Epithelial cell of proximal tubule (primary cell): ENCODE results near the gene YY1AP1. TPM values are rescaled to one million over a fixed set of nuclear protein-coding genes. Genes with fewer than 3 reads are reported as not detected.
"Not testable (repeated sequence)": the region's sequence is repeated elsewhere in the genome, so short reads cannot be mapped to it uniquely, and the experiment has no call there.

Experiments used
- DNase-seq: peaks from one replicate; pipeline ENCODE4 v3.0.0-alpha.2; 2011; ENCODE audit warnings: low read depth
- H3K4me3 ChIP-seq: 2 replicates; pipeline ENCODE4 v1.5.1; 2011; ENCODE audit warnings: low read depth, mild to moderate bottlenecking, low read length
- CTCF ChIP-seq: conservative IDR thresholded peaks from 2 replicates; pipeline ENCODE4 v1.5.1; 2012; ENCODE audit warnings: low read depth, mild to moderate bottlenecking, low read length
- total RNA-seq: library from RNA; depleted of rRNA; stranded (reverse); fragments of >200 nt; gene quantifications from 2 replicates; pipeline ENCODE4 v1.2.3, GENCODE V29; 2015

The YY1AP1 gene
- total RNA-seq, 1 donor from 2014 or later: 30.5 TPM

GRCh38 chr1:155715777-155716176 is 27.2 kb upstream of the YY1AP1 start:
- TF ChIP-seq CTCF: no peak
- DNase-seq: no peak
- no peak overlapping the region for H3K4me3 ChIP-seq

- H3K4me3 ChIP-seq, DNase-seq: not testable (repeated sequence)
Observed at GRCh38 chr1:155715056-155715455, 26.5 kb upstream of the YY1AP1 start.

GRCh38 chr1:155713075-155713474 is 24.5 kb upstream of the YY1AP1 start:
- no peak for DNase-seq
- TF ChIP-seq CTCF: no peak

GRCh38 chr1:155712636-155713035 is 24.1 kb upstream of the YY1AP1 start:
- TF ChIP-seq CTCF: peak; percentile 30
- not testable (repeated sequence) for DNase-seq, H3K4me3 ChIP-seq

More at GRCh38 chr1:155713075-155713474, 24.5 kb upstream of the YY1AP1 start:
- H3K4me3 ChIP-seq: no peak overlapping the region

- H3K4me3 ChIP-seq: not testable (repeated sequence)
Observed at GRCh38 chr1:155711457-155711856, 22.9 kb upstream of the YY1AP1 start.

GRCh38 chr1:155709391-155709790 is 20.8 kb upstream of the YY1AP1 start:
- TF ChIP-seq CTCF: no peak
- no peak for DNase-seq
- no peak overlapping the region for H3K4me3 ChIP-seq

More at GRCh38 chr1:155711457-155711856, 22.9 kb upstream of the YY1AP1 start:
- DNase-seq: not testable (repeated sequence)

- no peak for DNase-seq
- TF ChIP-seq CTCF: no peak
- H3K4me3 ChIP-seq: no peak overlapping the region
Observed at GRCh38 chr1:155706139-155706538, 17.6 kb upstream of the YY1AP1 start.

GRCh38 chr1:155704414-155704813 is 15.8 kb upstream of the YY1AP1 start:
- not testable (repeated sequence) for DNase-seq, H3K4me3 ChIP-seq

GRCh38 chr1:155703216-155703615 is 14.6 kb upstream of the YY1AP1 start:
- no peak for TF ChIP-seq CTCF
- DNase-seq: no peak
- H3K4me3 ChIP-seq: no peak overlapping the region

GRCh38 chr1:155701675-155702074 is 13.1 kb upstream of the YY1AP1 start:
- H3K4me3 ChIP-seq, DNase-seq: not testable (repeated sequence)

- H3K4me3 ChIP-seq, DNase-seq: not testable (repeated sequence)
Observed at GRCh38 chr1:155699062-155699461, 10.5 kb upstream of the YY1AP1 start.
